ENCODE measurements around the gene PABPN1.

- TF ChIP-seq CSDC2 (CRISPR knock-in tag; IDR thresholded peaks at IDR 0.05), result no peak
- no peak for TF ChIP-seq PATZ1 (CRISPR knock-in tag; IDR thresholded peaks at IDR 0.05; ENCODE audit: borderline replicate concordance)
- TF ChIP-seq ZFP3 (CRISPR knock-in tag; IDR thresholded peaks at IDR 0.05), result no peak
- TF ChIP-seq OSR1 (CRISPR knock-in tag; IDR thresholded peaks at IDR 0.05), result no peak
- TF ChIP-seq ZC3H10 (CRISPR knock-in tag; IDR thresholded peaks at IDR 0.05), result no peak
- TF ChIP-seq CREB5 (CRISPR knock-in tag; IDR thresholded peaks at IDR 0.05; ENCODE audit: low read depth), result no peak
- no peak for TF ChIP-seq TSHZ2 (CRISPR knock-in tag; IDR thresholded peaks at IDR 0.05)
- no peak for TF ChIP-seq ISL1 (CRISPR knock-in tag; IDR thresholded peaks at IDR 0.05)
- TF ChIP-seq ESRRG (CRISPR knock-in tag; IDR thresholded peaks at IDR 0.05), result no peak
- TF ChIP-seq ARNTL (CRISPR knock-in tag; IDR thresholded peaks at IDR 0.05; ENCODE audit: borderline replicate concordance, low read depth), result no peak
- TF ChIP-seq ZFP30 (CRISPR knock-in tag; IDR thresholded peaks at IDR 0.05), result no peak
- no peak for TF ChIP-seq BACH2 (CRISPR knock-in tag; IDR thresholded peaks at IDR 0.05; ENCODE audit: borderline replicate concordance)
- TF ChIP-seq CSRNP3 (CRISPR knock-in tag; IDR thresholded peaks at IDR 0.05), result no peak
- no peak for TF ChIP-seq RARB (CRISPR knock-in tag; IDR thresholded peaks at IDR 0.05)
Observed at GRCh38 chr14:23321572-23322547, 603 bp downstream of the PABPN1 start.
